MCF 10A (cell line): ENCODE data around the gene UBIAD1. TPM values are rescaled to one million over a fixed set of nuclear protein-coding genes. Genes with fewer than 3 reads are reported as not detected.

Experiments used
- BruUV-seq: library from RNA; stranded (reverse); fragments of 400-500 nt; replicated peaks from 2 replicates; lab custom pipeline; 2021; lab: Mats Ljungman, UMichigan
- CTCF ChIA-PET: fragments of 300-600 bp; sonication (Branson Sonifier 250); formaldehyde crosslinking; extraction: SDS; loops from one replicate; lab custom pipeline; 2021; ENCODE audit warnings: antibody characterized with exemption, inconsistent platforms; lab: Yijun Ruan, JAX
- POLR2A ChIA-PET: fragments of 300-600, 350-650 bp; sonication (Branson Sonifier 250); formaldehyde crosslinking; extraction: SDS; loops from one replicate; lab custom pipeline; 2020; ENCODE audit warnings: antibody characterized with exemption, inconsistent platforms; lab: Yijun Ruan, JAX
- DNase-seq: peaks from one replicate; pipeline ENCODE4 v3.0.0-alpha.2; 2018; ENCODE audit not compliant: unreplicated experiment
- H3K27ac Mint-ChIP-seq: one replicate; pipeline ENCODE4 v1.8.0; 2022; ENCODE audit warnings: mild to moderate bottlenecking, low read depth, mixed read lengths; ENCODE audit not compliant: unreplicated experiment
- H3K27me3 Mint-ChIP-seq: one replicate; pipeline ENCODE4 v1.8.0; 2022; ENCODE audit warnings: mixed read lengths; ENCODE audit not compliant: insufficient read depth, unreplicated experiment
- H3K36me3 Mint-ChIP-seq: one replicate; pipeline ENCODE4 v1.8.0; 2022; ENCODE audit warnings: mild to moderate bottlenecking, moderate library complexity, mixed read lengths; ENCODE audit not compliant: insufficient read depth, unreplicated experiment
- H3K4me1 Mint-ChIP-seq: one replicate; pipeline ENCODE4 v1.8.0; 2022; ENCODE audit warnings: mixed read lengths; ENCODE audit not compliant: insufficient read depth, unreplicated experiment
- H3K4me3 Mint-ChIP-seq: one replicate; pipeline ENCODE4 v1.8.0; 2022; ENCODE audit warnings: mild to moderate bottlenecking, moderate library complexity, mixed read lengths; ENCODE audit not compliant: unreplicated experiment
- H3K9me3 Mint-ChIP-seq: one replicate; pipeline ENCODE4 v1.8.0; 2022; ENCODE audit warnings: mixed read lengths; ENCODE audit not compliant: unreplicated experiment
- intact Hi-C: fragments of 100-400 bp; cut with micrococcal nuclease; formaldehyde crosslinking; loops from 2 replicates; pipeline ENCODE4 v1.14.1; 2022
- total RNA-seq: library from RNA; stranded (reverse); gene quantifications from 2 replicates; pipeline ENCODE4 v1.2.3, GENCODE V29; 2022
- TF ChIP-seq, protein P1 (sequence below): fragments of 200-600 bp; IDR thresholded peaks from one replicate; pipeline ENCODE4 v1.8.0; 2022; ENCODE audit warnings: antibody characterized with exemption, mild to moderate bottlenecking; ENCODE audit not compliant: unreplicated experiment

Gene UBIAD1
- total RNA-seq, 1 experiment from 2014 or later = 23.2 TPM

GRCh38 chr1:11321656-11322491 lies 48.9 kb downstream of the UBIAD1 start:
- Mint-ChIP-seq H3K9me3 (no peaks in the 10 kb centered on the region), H3K4me3 (no peak overlapping the region), H3K36me3 (peaks cover 4% of the 10 kb centered on the region), H3K27ac (no peak overlapping the region), H3K27me3 (peaks cover 26% of the 10 kb centered on the region), H3K4me1 (peaks cover under 1% of the 10 kb centered on the region)
- BruUV-seq = no TSS peak
- intact Hi-C loops = no loop called here
- no peak for DNase-seq
- TF ChIP-seq, protein P1, sequence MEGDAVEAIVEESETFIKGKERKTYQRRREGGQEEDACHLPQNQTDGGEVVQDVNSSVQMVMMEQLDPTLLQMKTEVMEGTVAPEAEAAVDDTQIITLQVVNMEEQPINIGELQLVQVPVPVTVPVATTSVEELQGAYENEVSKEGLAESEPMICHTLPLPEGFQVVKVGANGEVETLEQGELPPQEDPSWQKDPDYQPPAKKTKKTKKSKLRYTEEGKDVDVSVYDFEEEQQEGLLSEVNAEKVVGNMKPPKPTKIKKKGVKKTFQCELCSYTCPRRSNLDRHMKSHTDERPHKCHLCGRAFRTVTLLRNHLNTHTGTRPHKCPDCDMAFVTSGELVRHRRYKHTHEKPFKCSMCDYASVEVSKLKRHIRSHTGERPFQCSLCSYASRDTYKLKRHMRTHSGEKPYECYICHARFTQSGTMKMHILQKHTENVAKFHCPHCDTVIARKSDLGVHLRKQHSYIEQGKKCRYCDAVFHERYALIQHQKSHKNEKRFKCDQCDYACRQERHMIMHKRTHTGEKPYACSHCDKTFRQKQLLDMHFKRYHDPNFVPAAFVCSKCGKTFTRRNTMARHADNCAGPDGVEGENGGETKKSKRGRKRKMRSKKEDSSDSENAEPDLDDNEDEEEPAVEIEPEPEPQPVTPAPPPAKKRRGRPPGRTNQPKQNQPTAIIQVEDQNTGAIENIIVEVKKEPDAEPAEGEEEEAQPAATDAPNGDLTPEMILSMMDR = no peak
- ChIA-PET POLR2A (no interaction called here), CTCF (interaction anchor here (0.6 to 0.7 kb wide), 3 partner anchors 320 to 1500 kb away, joined by 3 read pairs; no protein-coding TSS in a partner anchor)

DNA sequence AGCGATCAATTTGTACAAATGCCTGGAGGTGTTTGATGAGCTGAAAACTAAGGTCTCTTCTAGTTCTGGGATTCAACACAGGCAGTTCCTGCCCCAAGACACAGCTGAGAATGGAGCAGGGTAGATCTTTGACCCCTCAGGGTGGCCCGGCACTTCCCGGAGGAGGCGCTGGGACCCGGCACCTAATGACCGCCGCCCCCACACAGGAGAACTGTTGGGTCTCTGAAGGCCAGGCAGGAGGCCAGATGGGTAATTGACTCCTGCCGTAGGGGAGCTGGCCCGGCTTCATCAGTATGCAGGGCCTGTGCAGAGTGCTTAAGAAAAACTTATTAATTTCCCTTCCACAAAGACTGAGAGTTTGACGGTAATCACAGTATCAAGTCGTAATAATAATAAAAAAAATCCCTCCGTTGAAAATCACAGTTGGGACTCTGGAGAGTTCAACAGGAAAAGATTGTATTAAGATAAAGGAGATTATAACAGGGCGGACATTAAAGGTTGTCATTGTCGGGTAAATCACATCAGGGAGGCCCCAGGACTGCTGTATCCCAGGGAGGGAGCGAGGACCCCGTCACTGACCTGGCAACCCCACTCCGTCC lies 51.7 kb downstream of the UBIAD1 start:
- Mint-ChIP-seq H3K36me3 (peaks cover 4% of the 10 kb centered on the region), H3K27me3 (peaks cover 47% of the 10 kb centered on the region), H3K9me3 (no peaks in the 10 kb centered on the region), H3K4me3 (no peak overlapping the region), H3K4me1 (no peaks in the 10 kb centered on the region), H3K27ac (no peak overlapping the region)
- no peak for DNase-seq
- CTCF ChIA-PET = no interaction called here
- intact Hi-C loops = no loop called here
- no TSS peak for BruUV-seq
- POLR2A ChIA-PET = no interaction called here
- TF ChIP-seq, protein P1 = no peak

GRCh38 chr1:11326070-11326469 lies 53.1 kb downstream of the UBIAD1 start:
- Mint-ChIP-seq H3K36me3 (no peaks in the 10 kb centered on the region), H3K9me3 (no peaks in the 10 kb centered on the region), H3K4me1 (no peaks in the 10 kb centered on the region), H3K4me3 (no peak overlapping the region), H3K27me3 (peaks cover 52% of the 10 kb centered on the region), H3K27ac (no peak overlapping the region)
- no TSS peak for BruUV-seq
- no peak for DNase-seq
- ChIA-PET CTCF (interaction anchor here (0.7 kb wide), 1 partner anchor 255 kb away, joined by 4 read pairs; no protein-coding TSS in a partner anchor), POLR2A (interaction anchor here (0.6 kb wide), 1 partner anchor 481 kb away, joined by 3 read pairs; no protein-coding TSS in a partner anchor)
- TF ChIP-seq, protein P1 = no peak
- intact Hi-C loops = no loop called here

DNA sequence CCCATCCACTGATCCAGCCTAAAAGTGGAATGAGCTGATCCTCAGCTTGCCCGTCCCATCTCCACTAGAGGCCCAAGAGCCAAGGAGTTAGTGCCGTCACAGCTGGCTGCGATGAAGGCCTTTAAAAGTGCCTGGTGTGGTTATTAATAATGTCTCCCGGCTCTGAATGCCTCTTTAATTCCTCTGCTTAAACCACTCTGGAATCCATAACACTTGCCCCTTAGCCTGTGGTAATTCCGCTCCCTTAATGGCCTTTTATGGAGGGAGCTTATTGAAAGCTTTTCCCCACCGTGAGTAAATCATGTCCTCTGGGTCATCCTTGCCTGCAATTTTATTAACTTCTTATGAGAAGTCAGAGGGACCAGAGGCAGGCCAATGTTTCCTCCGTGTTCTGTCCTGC lies 55.4 kb downstream of the UBIAD1 start:
- Mint-ChIP-seq H3K9me3 (no peaks in the 10 kb centered on the region), H3K27ac (no peak overlapping the region), H3K4me3 (no peak overlapping the region), H3K4me1 (no peaks in the 10 kb centered on the region), H3K36me3 (no peaks in the 10 kb centered on the region), H3K27me3 (peaks cover 58% of the 10 kb centered on the region)
- TF ChIP-seq, protein P1 = no peak
- CTCF ChIA-PET = interaction anchor here (0.7 kb wide), 1 partner anchor 15 kb away, joined by 4 read pairs; no protein-coding TSS in a partner anchor
- BruUV-seq = no TSS peak
- intact Hi-C loops = no loop called here
- no peak for DNase-seq
- POLR2A ChIA-PET = no interaction called here
